GOT3 (cell line): ENCODE data around the gene GSTP1.
"Not testable (repeated sequence)": the region's sequence is repeated elsewhere in the genome, so short reads cannot be mapped to it uniquely, and the experiment has no call there.

Experiments
- DNase-seq: peaks from one replicate; lab custom pipeline; 2025; ENCODE audit warnings: mixed read lengths; lab: John Stamatoyannopoulos, UW

GSTP1 gene

GRCh38 chr11:67597458-67597857 lies 13.8 kb downstream of the GSTP1 start:
- DNase-seq, result not testable (repeated sequence)

DNA sequence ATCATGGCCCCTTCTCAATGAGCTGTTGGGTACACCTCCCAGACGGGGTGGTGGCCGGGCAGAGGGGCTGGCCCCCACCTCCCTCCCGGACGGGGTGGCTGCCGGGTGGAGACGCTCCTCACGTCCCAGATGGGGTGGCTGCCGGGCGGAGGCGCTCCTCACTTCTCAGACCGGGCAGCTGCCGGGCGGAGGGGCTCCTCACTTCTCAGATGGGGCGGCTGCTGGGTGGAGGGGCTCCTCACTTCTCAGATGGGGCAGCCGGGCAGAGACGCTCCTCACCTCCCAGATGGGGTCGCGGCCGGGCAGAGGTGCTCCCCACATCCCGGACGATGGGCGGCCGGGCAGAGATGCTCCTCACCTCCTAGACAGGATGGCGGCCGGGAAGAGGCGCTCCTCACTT lies 14.4 kb downstream of the GSTP1 start:
- DNase-seq, result not testable (repeated sequence)

DNA sequence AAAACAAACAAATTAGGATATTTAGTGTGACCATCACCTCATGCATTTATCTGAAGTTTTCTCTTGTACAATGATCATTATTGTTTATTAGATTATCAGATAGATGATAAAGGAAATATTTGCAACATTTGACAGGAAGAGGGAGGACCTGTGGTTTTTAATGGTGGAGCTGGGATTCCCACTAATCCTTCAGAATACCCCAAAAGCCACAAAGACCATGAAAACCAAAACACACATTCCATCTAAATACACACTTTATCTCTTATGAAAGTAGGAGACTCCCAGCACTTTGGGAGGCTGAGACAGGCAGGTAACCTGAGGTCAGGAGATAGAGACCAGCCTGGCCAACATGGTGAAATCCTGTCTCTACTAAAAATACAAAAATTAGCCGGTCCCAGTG lies 15.5 kb downstream of the GSTP1 start:
- DNase-seq, result no peak

GRCh38 chr11:67600324-67601029 lies 16.9 kb downstream of the GSTP1 start:
- no peak for DNase-seq

- no peak for DNase-seq
Measured at GRCh38 chr11:67601098-67601497, 17.5 kb downstream of the GSTP1 start.

- DNase-seq, result not testable (repeated sequence)
Measured at GRCh38 chr11:67604119-67604518, 20.5 kb downstream of the GSTP1 start.

DNA sequence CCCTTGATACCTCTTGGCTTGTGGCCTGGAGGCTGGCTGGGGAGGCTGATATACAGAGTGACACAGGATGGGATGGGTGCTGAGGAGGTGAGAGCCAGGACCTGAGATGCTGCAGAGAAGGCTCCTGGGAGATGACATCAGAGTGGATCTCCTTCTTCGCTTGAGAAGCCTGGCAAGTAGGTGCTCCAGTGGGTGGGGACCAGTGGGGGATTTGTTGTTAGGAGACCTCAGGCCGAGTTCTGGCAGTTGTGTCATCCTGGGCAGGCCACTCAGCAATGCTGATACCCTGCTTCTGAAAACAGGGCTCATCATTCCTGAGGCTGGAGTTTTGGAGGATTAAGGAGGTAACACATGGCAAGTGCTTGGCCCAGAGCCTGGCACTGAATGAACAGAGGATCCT lies 21.2 kb downstream of the GSTP1 start:
- DNase-seq, result no peak

DNA sequence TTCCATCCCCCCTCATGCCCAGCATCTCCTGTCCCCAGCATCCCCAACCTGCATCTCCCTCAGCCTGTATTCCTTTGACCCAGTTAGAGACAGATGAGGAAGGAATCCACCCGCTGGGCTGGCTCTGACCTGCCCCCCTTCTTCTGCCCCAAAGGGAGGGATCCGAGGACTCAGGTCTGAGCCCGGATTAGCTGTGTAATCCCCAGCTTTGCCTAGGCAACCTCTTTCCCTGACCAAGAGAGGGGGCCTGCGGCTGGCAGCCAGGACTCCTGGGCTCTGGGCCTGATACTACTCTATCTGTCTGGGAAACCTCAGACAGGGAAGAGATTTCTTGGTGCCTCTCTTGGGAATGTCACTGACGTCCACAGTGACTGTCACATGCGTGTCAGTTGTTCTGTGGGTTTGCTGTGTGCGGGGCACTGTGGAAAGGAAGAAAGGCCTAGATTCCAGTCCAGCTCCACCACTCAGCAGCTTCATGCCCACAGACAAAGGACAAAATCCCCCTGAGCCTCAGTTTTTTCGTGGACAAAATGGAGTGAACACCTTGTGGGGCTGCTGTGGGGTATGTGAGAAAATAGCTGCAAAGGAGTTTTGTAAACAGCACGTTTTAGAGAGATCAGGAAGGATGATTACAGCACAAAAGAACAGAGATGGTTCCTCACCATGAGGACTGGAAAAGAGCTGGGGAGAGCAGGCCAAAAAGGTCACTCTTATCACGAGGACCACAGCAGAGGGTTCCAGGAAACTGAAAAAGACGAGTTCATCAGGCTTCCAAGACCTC lies 21.8 kb downstream of the GSTP1 start:
- DNase-seq, result no peak

- DNase-seq, result no peak
Measured at GRCh38 chr11:67606093-67606491, 22.5 kb downstream of the GSTP1 start.

DNA sequence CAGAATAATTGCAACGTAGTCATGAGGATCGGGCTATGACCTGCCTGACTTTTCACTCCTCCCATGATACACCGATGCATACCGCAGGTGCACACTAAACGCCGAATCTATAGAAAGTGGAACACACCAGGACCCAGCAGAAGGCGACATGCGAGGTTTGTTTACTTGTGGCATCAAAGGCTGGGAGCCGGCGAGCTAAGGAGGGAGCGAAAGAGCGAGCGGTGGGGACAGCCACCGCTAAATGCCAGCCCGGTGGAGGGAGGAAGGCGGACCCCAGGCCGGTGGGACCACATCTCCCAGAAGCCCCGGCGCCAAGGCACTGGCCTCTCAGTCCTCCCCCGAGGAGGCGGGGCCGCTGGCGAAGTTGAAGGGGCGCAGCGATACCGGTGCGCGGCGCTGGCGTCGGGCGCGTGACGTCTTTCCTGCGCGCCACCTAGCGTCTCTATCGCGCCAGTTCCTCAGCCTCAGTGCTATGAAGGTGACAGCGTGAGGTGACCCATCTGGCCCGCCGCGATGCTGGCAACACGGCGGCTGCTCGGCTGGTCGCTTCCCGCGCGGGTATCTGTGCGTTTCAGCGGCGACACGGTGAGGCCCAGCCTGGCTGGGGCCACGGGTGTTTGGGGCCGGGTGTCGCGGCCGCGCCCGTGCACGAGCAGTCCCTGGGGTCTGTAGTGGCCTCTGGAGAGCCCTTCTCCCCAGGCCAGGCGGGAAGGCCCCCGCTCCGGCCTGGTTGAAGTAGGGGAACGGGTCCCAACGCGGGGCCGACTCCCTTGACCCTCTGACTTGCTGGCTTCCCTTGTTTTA lies 23.1 kb downstream of the GSTP1 start, which contains the start of gene NDUFV1:
Gene NDUFV1 (plus strand): TSS at position 445 of the 804 bp plus-strand sequence. CDS start 69 bp downstream, at position 514.
- peak; percentile 47 for DNase-seq

GRCh38 chr11:67607507-67607906 lies 23.9 kb downstream of the GSTP1 start:
- no peak for DNase-seq

DNA sequence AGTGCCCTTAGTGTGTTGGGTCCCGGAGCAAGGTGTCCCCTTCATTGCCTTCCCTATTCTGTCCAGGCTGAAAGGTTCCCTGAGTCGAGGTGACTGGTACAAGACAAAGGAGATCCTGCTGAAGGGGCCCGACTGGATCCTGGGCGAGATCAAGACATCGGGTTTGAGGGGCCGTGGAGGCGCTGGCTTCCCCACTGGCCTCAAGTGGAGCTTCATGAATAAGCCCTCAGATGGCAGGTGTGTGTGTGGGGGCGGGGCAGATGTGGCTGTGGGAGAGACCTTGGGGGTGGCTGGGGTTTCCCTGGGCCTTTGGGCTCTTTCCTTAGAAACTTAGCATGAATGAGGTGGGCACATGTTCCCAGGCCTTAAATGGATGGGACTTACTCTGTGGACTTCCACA lies 24.9 kb downstream of the GSTP1 start:
- DNase-seq, result no peak

DNA sequence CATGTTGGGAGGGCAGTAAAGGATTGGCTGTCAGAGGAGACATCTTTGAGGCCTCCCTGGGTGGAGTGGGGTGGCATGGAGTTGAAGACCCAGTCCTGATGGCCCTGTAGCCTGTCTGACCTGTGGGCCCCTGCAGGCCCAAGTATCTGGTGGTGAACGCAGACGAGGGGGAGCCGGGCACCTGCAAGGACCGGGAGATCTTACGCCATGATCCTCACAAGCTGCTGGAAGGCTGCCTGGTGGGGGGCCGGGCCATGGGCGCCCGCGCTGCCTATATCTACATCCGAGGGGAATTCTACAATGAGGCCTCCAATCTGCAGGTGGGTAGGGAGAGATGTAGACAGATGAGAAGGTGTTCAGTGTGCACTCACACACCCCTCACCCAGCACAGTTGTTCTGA lies 25.7 kb downstream of the GSTP1 start:
- no peak for DNase-seq

DNA sequence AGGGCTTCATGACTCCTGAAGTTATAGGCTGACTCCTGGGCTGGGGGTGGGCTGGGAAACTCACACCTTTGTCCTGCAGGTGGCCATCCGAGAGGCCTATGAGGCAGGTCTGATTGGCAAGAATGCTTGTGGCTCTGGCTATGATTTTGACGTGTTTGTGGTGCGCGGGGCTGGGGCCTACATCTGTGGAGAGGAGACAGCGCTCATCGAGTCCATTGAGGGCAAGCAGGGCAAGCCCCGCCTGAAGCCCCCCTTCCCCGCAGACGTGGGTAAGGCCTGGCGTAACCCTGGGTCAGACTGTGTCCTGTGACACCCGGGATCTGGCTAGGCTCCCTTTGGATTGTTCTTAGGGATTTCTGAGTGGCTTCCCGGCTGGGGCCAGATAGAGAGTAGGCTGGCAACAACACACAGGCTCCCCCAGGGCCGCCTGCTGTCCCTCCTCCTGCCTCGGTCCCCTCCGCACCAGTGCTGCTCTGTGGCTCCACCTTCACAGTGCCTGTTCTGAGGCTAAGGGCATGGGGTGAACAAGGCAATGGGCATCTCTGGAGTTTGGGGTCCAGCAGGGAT lies 26.8 kb downstream of the GSTP1 start:
- DNase-seq, result no peak

- DNase-seq, result no peak
Measured at GRCh38 chr11:67611165-67611564, 27.6 kb downstream of the GSTP1 start.

GRCh38 chr11:67611704-67612587 lies 28.3 kb downstream of the GSTP1 start:
- no peak for DNase-seq

DNA sequence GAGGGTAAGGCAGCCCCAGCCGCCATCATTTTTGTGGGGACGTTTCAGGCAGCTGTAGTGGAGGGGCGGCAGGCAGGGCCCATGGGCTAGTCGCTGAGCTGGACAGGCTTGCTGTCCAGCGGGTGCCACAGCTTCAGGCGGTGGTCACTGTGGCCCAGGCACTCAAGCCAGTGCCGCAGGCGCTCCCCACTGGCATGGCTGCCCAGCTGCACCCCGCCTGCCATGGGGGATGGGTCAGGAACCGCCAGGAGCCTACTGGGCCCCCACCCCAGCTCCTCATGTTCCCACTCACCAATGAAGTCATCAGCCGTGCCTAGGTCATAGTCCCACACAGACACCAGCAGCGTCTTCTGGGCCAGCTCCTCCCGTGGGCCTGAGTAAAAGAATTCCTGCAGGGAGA lies 29.1 kb downstream of the GSTP1 start:
- DNase-seq, result no peak

GRCh38 chr11:67613313-67613959 lies 29.8 kb downstream of the GSTP1 start:
- DNase-seq, result no peak

DNA sequence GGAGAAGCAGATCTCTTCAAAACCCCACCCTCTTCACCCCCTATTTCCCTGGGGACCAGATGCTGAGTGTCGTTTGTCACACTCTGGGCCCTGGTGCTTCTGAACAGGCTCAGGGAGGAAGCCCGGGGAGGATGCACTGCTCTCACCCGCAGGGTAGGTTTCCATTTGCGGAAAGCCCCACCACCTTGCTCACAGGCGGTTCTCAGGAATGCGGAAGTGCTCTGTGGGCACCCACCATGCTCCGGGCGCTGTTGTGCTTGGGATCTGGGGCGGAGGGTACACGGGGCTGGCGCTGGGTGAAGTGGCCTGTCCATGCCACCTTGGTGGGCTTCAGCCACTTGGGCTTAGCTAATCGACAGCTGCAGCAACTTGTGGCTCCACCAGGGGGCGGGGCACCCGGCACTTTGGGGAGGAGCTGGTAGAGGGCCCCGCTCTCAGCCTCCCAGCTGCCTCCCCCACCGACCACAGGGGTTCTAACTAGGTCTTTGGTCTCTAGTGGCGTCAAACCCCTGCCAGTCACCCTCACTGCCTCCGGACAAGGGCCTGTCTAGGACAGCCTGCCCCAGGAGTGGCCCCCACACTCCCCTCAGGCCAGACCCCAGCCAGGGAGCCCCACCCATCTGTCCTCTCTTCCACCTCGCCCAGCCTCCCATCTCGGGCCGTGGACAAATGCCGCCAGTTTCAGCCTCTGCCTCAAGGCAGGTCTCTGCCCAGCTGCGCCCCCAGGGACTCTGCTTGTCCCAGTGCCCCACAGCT lies 30.5 kb downstream of the GSTP1 start:
- no peak for DNase-seq
